Transverse colon (tissue), 4 donors: Measurements from ENCODE around the gene CASK. TPM values are rescaled to one million over a fixed set of nuclear protein-coding genes. Genes with fewer than 3 reads are reported as not detected.
"Not testable (repeated sequence)": the region's sequence is repeated elsewhere in the genome, so short reads cannot be mapped to it uniquely, and the experiment has no call there.

ENCODE experiments used
- DNase-seq: peaks from one replicate; pipeline ENCODE4 v3.0.0-alpha.2; 2019
- H3K27ac ChIP-seq, 4 donors: fragments of 200-600 bp; sonication (generic); 2 replicates each; pipeline ENCODE4 v1.5.1; 2016 to 2018; ENCODE audit warnings: inconsistent platforms in 4 of 4
- H3K27me3 ChIP-seq: fragments of 200-600 bp; sonication (generic); 2 replicates; pipeline ENCODE4 v1.5.1; 2017; ENCODE audit warnings: inconsistent platforms
- H3K36me3 ChIP-seq, 4 donors: fragments of 200-600 bp; sonication (generic); 2 replicates each; pipeline ENCODE4 v1.5.1; 2017 to 2019; ENCODE audit warnings: inconsistent platforms in 4 of 4
- H3K4me1 ChIP-seq, 4 donors: fragments of 200-600 bp; sonication (generic); 2 replicates each; pipeline ENCODE4 v1.5.1; 2017 to 2020; ENCODE audit warnings: inconsistent platforms in 4 of 4
- H3K4me3 ChIP-seq, 4 donors: fragments of 200-600 bp; sonication (generic); 1 replicate in 1 of 4; 2 replicates in 3 of 4; pipeline versions ENCODE4 v1.5.1 to v1.6.1; 2017 to 2019; ENCODE audit warnings: inconsistent platforms in 4 of 4
- H3K9me3 ChIP-seq, 2 donors: fragments of 200-600 bp; sonication (generic); 2 replicates each; pipeline ENCODE4 v1.5.1; 2017 to 2019; ENCODE audit warnings: inconsistent platforms in 2 of 2
- EP300 ChIP-seq: sonication (generic); formaldehyde crosslinking; IDR thresholded peaks from one replicate; pipeline ENCODE4 v1.6.1; 2017; ENCODE audit warnings: antibody characterized with exemption, low read depth
- POLR2A ChIP-seq: fragments of 450-650 bp; IDR thresholded peaks from one replicate; pipeline ENCODE4 v1.6.1; 2016; ENCODE audit warnings: antibody characterized with exemption, mild to moderate bottlenecking, moderate library complexity
- POLR2AphosphoS5 ChIP-seq, 3 donors: sonication (generic); formaldehyde crosslinking; IDR thresholded peaks; one replicate each; pipeline ENCODE4 v1.6.1; 2016; ENCODE audit warnings: antibody characterized with exemption in 3 of 3
- WGBS, 2 donors: methylation state at CpG; one replicate each; pipeline ENCODE4 v1.1.5; 2018; ENCODE audit warnings: low coverage in 1 of 2; 5-methylcytosine and 5-hydroxymethylcytosine counted together
- in situ Hi-C, 4 donors: fragments of 200-750 bp; cut with MboI; loops; one replicate each; pipeline versions ENCODE4 v1.15.0 to v1.15.1; 2017; ENCODE audit warnings: low sequenced_read_pairs in 3 of 4, low pct_ligation_motif_present in 1 of 4, low pct_unique_long_range_greater_than_20kb in 1 of 4
- intact Hi-C: fragments of 100-400 bp; cut with DNase I; formaldehyde crosslinking; loops from one replicate; pipeline ENCODE4 v1.15.1; 2023; ENCODE audit warnings: low total_unique reads
- total RNA-seq, 4 donors: library from RNA; depleted of rRNA; stranded (reverse); fragments of >200 nt; gene quantifications; one replicate each; pipeline ENCODE4 v1.1.0, GENCODE V29; 2016
- TF ChIP-seq, protein P1 (sequence below), 5 experiments: fragments of 200-600 bp in 3 of 5; fragments of 450-650 bp in 2 of 5; sonication (generic) in 3 of 5; IDR thresholded peaks; 1 replicate in 2 of 5; 2 replicates in 3 of 5; pipeline ENCODE4 v1.5.1; 2016 to 2017; ENCODE audit warnings: antibody characterized with exemption in 5 of 5, inconsistent platforms in 3 of 5, mild to moderate bottlenecking in 2 of 5, moderate library complexity in 1 of 5

Gene CASK
- total RNA-seq, 4 donors from 2014 or later: 26.6 to 86.1 (median 56.3) TPM

DNA sequence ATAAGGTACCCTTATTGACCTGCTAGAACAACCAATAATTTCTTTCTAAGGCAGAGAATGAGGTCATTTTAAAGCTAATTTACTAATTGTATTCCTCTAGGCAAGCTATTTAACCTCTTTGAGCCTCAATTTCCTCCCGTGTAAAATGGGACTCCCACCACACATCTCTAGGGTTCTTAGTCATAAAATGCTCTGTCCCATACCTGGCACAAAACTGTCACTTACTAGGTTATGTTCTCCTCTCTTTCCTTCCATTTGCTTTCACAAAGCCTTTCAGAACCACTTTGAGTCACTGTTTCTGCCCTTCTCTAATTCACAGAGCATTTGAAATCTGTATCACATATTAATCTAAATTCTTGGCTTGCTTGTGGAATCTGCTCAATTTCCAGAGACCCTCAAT lies 201.8 kb downstream of the CASK start:
- H3K4me3 ChIP-seq: no peak overlapping the region
- no peaks in the 10 kb centered on the region for H3K27me3 ChIP-seq
- 69 to 80% methylated on average over 1 of the region's 1 CpG for WGBS, 2 donors
- intact Hi-C loops (no loop called here), in situ Hi-C loops (no loop called here)
- TF ChIP-seq POLR2AphosphoS5 (IDR thresholded peaks at IDR 0.05) (no peak), POLR2A (no peak), EP300 (no peak)
- TF ChIP-seq, protein P1, sequence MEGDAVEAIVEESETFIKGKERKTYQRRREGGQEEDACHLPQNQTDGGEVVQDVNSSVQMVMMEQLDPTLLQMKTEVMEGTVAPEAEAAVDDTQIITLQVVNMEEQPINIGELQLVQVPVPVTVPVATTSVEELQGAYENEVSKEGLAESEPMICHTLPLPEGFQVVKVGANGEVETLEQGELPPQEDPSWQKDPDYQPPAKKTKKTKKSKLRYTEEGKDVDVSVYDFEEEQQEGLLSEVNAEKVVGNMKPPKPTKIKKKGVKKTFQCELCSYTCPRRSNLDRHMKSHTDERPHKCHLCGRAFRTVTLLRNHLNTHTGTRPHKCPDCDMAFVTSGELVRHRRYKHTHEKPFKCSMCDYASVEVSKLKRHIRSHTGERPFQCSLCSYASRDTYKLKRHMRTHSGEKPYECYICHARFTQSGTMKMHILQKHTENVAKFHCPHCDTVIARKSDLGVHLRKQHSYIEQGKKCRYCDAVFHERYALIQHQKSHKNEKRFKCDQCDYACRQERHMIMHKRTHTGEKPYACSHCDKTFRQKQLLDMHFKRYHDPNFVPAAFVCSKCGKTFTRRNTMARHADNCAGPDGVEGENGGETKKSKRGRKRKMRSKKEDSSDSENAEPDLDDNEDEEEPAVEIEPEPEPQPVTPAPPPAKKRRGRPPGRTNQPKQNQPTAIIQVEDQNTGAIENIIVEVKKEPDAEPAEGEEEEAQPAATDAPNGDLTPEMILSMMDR (IDR thresholded peaks at IDR 0.05): no peak
- H3K27ac ChIP-seq: no peak overlapping the region
- DNase-seq: no peak
- H3K4me1 ChIP-seq: no peaks in the 10 kb centered on the region
- no peaks in the 10 kb centered on the region for H3K9me3 ChIP-seq
- no peaks in the 10 kb centered on the region for H3K36me3 ChIP-seq

- in situ Hi-C loops: no loop called here
- DNase-seq: peak; percentile 22
- WGBS, 2 donors: 56% methylated on average over 3 of the region's 3 CpGs; no CpG with 5 or more reads in 1 of the 2 donors
Observed at GRCh38 chrX:41720125-41720779, 203.1 kb downstream of the CASK start.

DNA sequence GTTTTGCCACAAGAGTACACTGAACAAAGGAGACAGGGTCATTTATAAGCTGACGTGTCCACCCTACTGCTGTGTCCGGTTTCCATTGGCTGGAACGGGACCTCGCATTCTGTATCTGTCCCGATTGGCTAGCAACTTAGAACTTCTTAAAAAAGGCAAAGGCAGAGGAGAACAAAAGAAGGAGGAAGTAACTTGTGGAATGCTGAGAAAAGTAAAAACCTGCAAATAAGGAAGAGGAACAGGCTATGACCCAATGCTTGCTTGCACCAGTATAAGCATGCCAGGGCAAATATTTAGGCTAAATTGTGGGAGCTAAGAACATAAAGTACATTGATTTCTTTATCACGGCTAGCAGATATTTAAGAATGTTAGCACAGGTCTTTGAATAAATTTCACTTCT lies 203.7 kb downstream of the CASK start:
- DNase-seq, in situ Hi-C loops, H3K4me1 ChIP-seq, H3K4me3 ChIP-seq, H3K27ac ChIP-seq, H3K36me3 ChIP-seq, H3K27me3 ChIP-seq, intact Hi-C loops, H3K9me3 ChIP-seq: not testable (repeated sequence)
- WGBS, 2 donors: 89 to 100% methylated on average over 3 to 6 of the region's 6 CpGs

More at GRCh38 chrX:41720125-41720779, 203.1 kb downstream of the CASK start:
- intact Hi-C loops: no loop called here
- no peaks in the 10 kb centered on the region for H3K27me3 ChIP-seq
- no peak overlapping the region for H3K27ac ChIP-seq
- no peak overlapping the region for H3K4me3 ChIP-seq
- TF ChIP-seq, protein P1 (IDR thresholded peaks at IDR 0.05): no peak
- no peak for TF ChIP-seq POLR2A
- H3K4me1 ChIP-seq: no peaks in the 10 kb centered on the region
- H3K36me3 ChIP-seq: no peaks in the 10 kb centered on the region
- H3K9me3 ChIP-seq: no peaks in the 10 kb centered on the region

- H3K4me1 ChIP-seq: no peaks in the 10 kb centered on the region
- WGBS, 2 donors: 84 to 100% methylated on average over 2 to 4 of the region's 4 CpGs
- no peak overlapping the region for H3K27ac ChIP-seq
- no peaks in the 10 kb centered on the region for H3K27me3 ChIP-seq
- TF ChIP-seq, protein P1 (IDR thresholded peaks at IDR 0.05): no peak
- no peak for TF ChIP-seq EP300
- TF ChIP-seq POLR2A: no peak
- TF ChIP-seq POLR2AphosphoS5 (IDR thresholded peaks at IDR 0.05): no peak
- no peak for DNase-seq
- H3K4me3 ChIP-seq: no peak overlapping the region
- intact Hi-C loops (no loop called here), in situ Hi-C loops (no loop called here)
- H3K36me3 ChIP-seq: no peaks in the 10 kb centered on the region
- no peaks in the 10 kb centered on the region for H3K9me3 ChIP-seq
Observed at GRCh38 chrX:41718481-41719235, 204.7 kb downstream of the CASK start.
